IMR-90 (cell line): Measurements from ENCODE around the gene MYOZ3. TPM values are rescaled to one million over a fixed set of nuclear protein-coding genes. Genes with fewer than 3 reads are reported as not detected.

Experiments
- ATAC-seq: fragments of 200-7000 bp; cut with Tn5 transposase; 2 replicates; pipeline ENCODE4 v1.9.1; 2020; ENCODE audit warnings: low read depth, mild to moderate bottlenecking, moderate library complexity
- BruUV-seq: library from RNA; stranded (reverse); fragments of 400-500 nt; replicated peaks from 2 replicates; lab custom pipeline; 2021; lab: Mats Ljungman, UMichigan
- CTCF ChIA-PET: fragments of 300-600 bp; formaldehyde crosslinking; extraction: SDS; loops from one replicate; lab custom pipeline; 2021; ENCODE audit warnings: antibody characterized with exemption; lab: Yijun Ruan, JAX
- POLR2A ChIA-PET: fragments of 300-600 bp; sonication (Branson Sonifier 250); formaldehyde crosslinking; loops from one replicate; lab custom pipeline; 2022; ENCODE audit warnings: antibody characterized with exemption; ENCODE audit not compliant: unreplicated experiment; lab: Charles Lee
- DNase-seq: peaks from one replicate; pipeline ENCODE4 v3.0.0; 2013
- H2AFZ ChIP-seq: replicated peaks from 2 replicates; pipeline ENCODE3; 2013; ENCODE audit warnings: low read length, mild to moderate bottlenecking; ENCODE audit not compliant: poor library complexity
- H2AK5ac ChIP-seq: 2 replicates; pipeline ENCODE4 v1.6.1; 2013; ENCODE audit warnings: low read depth, low read length, inconsistent platforms
- H2AK9ac ChIP-seq: replicated peaks from 2 replicates; pipeline ENCODE3; 2013; ENCODE audit warnings: mild to moderate bottlenecking, low read depth, low read length, moderate library complexity; ENCODE audit not compliant: poor library complexity
- H2BK120ac ChIP-seq: 2 replicates; pipeline ENCODE4 v1.6.1; 2013; ENCODE audit warnings: low read depth, low read length, inconsistent platforms
- H2BK15ac ChIP-seq: 3 replicates; pipeline ENCODE4 v1.6.1; 2013; ENCODE audit warnings: low read depth, low read length, inconsistent platforms
- H2BK20ac ChIP-seq: 2 replicates; pipeline ENCODE4 v1.6.1; 2013; ENCODE audit warnings: low read depth, mild to moderate bottlenecking, inconsistent platforms, low read length, moderate library complexity
- H2BK5ac ChIP-seq: 2 replicates; pipeline ENCODE4 v1.6.1; 2013; ENCODE audit warnings: mild to moderate bottlenecking, low read depth, low read length, inconsistent platforms; ENCODE audit not compliant: poor library complexity, severe bottlenecking
- H3K14ac ChIP-seq: replicated peaks from 2 replicates; pipeline ENCODE4 v1.6.1; 2013; ENCODE audit warnings: low read depth, low read length, inconsistent platforms
- H3K18ac ChIP-seq: 2 replicates; pipeline ENCODE4 v1.6.1; 2013; ENCODE audit warnings: low read depth, low read length, control low read depth
- H3K23ac ChIP-seq: 2 replicates; pipeline ENCODE4 v1.6.1; 2013; ENCODE audit warnings: low read depth, low read length, inconsistent platforms
- H3K27ac ChIP-seq: 2 replicates; pipeline ENCODE4 v1.5.1; 2013; ENCODE audit warnings: mild to moderate bottlenecking, control low read depth, low read length; ENCODE audit not compliant: insufficient read depth
- H3K27me3 ChIP-seq: 2 replicates; pipeline ENCODE4 v1.6.1; 2013; ENCODE audit warnings: low read length; ENCODE audit not compliant: control insufficient read depth, insufficient read depth
- H3K36me3 ChIP-seq: 2 replicates; pipeline ENCODE4 v1.6.1; 2013; ENCODE audit warnings: low read length, mixed read lengths; ENCODE audit not compliant: control insufficient read depth, insufficient read depth
- H3K4ac ChIP-seq: 2 replicates; pipeline ENCODE4 v1.6.1; 2013; ENCODE audit warnings: low read depth, low read length, inconsistent platforms
- H3K4me1 ChIP-seq: 2 replicates; pipeline ENCODE4 v1.6.1; 2013; ENCODE audit warnings: low read length, mixed read lengths; ENCODE audit not compliant: control insufficient read depth, insufficient read depth
- H3K4me2 ChIP-seq: 2 replicates; pipeline ENCODE4 v1.6.1; 2013; ENCODE audit warnings: low read depth, mild to moderate bottlenecking, control low read depth, low read length, moderate library complexity
- H3K4me3 ChIP-seq: 2 replicates; pipeline ENCODE4 v1.5.1; 2013; ENCODE audit warnings: low read depth, mild to moderate bottlenecking, control low read depth, low read length, moderate library complexity; ENCODE audit not compliant: insufficient read depth
- H3K56ac ChIP-seq: 2 replicates; pipeline ENCODE4 v1.6.1; 2013; ENCODE audit warnings: low read length, inconsistent platforms; ENCODE audit not compliant: insufficient read depth; ENCODE audit errors: extremely low read depth
- H3K79me1 ChIP-seq, 2 experiments: 2 replicates each; pipeline ENCODE4 v1.6.1; 2013; ENCODE audit warnings: low read length in 2 of 2, inconsistent platforms in 1 of 2, low read depth in 1 of 2
- H3K9ac ChIP-seq: 2 replicates; pipeline ENCODE4 v1.6.1; 2013; ENCODE audit warnings: low read depth, low read length, control low read depth
- H3K9me1 ChIP-seq: 2 replicates; pipeline ENCODE4 v1.6.1; 2013; ENCODE audit warnings: low read length, inconsistent platforms; ENCODE audit not compliant: insufficient read depth
- H3K9me3 ChIP-seq: 2 replicates; pipeline ENCODE4 v1.6.1; 2013; ENCODE audit warnings: low read length; ENCODE audit not compliant: control insufficient read depth, insufficient read depth
- H4K20me1 ChIP-seq: 2 replicates; pipeline ENCODE4 v1.6.1; 2013; ENCODE audit warnings: low read length, inconsistent platforms; ENCODE audit not compliant: insufficient read depth
- H4K5ac ChIP-seq: 2 replicates; pipeline ENCODE4 v1.6.1; 2013; ENCODE audit warnings: mild to moderate bottlenecking, low read depth, low read length, control low read depth
- H4K8ac ChIP-seq, 2 experiments: 2 replicates each; pipeline ENCODE4 v1.6.1; 2013; ENCODE audit warnings: low read depth in 2 of 2, low read length in 2 of 2, control low read depth in 1 of 2, inconsistent platforms in 1 of 2
- H4K91ac ChIP-seq: 2 replicates; pipeline ENCODE4 v1.6.1; 2013; ENCODE audit warnings: low read depth, low read length, inconsistent platforms; ENCODE audit not compliant: insufficient read depth
- CHD1 ChIP-seq: IDR thresholded peaks from 2 replicates; pipeline ENCODE4 v1.6.1; 2012; ENCODE audit warnings: low read depth, low read length, improper control_type of control experiment
- ELK1 ChIP-seq: fragments of 150-350 bp; IDR thresholded peaks from 2 replicates; pipeline ENCODE4 v1.6.1; 2016; ENCODE audit warnings: low read depth, mild to moderate bottlenecking, low read length, moderate library complexity, borderline replicate concordance
- FOS ChIP-seq: fragments of 150-350 bp; IDR thresholded peaks from 2 replicates; pipeline ENCODE4 v1.6.1; 2016; ENCODE audit warnings: low read depth, low read length
- MAZ ChIP-seq: IDR thresholded peaks from 2 replicates; pipeline ENCODE4 v1.6.1; 2012; ENCODE audit warnings: low read depth, mild to moderate bottlenecking, low read length, improper control_type of control experiment, moderate library complexity, borderline replicate concordance
- POLR2A ChIP-seq: IDR thresholded peaks from 2 replicates; pipeline ENCODE4 v1.6.1; 2012; ENCODE audit warnings: mild to moderate bottlenecking, low read depth, low read length
- RAD21 ChIP-seq: IDR thresholded peaks from 2 replicates; pipeline ENCODE4 v1.6.1; 2012; ENCODE audit warnings: low read length, improper control_type of control experiment
- RCOR1 ChIP-seq: IDR thresholded peaks from 2 replicates; pipeline ENCODE4 v1.6.1; 2012; ENCODE audit warnings: mild to moderate bottlenecking, low read length, improper control_type of control experiment; ENCODE audit not compliant: insufficient replicate concordance
- RFX5 ChIP-seq: IDR thresholded peaks from 2 replicates; pipeline ENCODE4 v1.8.0; 2012; ENCODE audit warnings: low read depth, mild to moderate bottlenecking, low read length, moderate library complexity
- WGBS, 2 experiments: methylation state at CpG; one replicate each; pipeline versions ENCODE4 v1.1.5 to v1.1.7; 2013; ENCODE audit warnings: missing lambda C conversion rate in 2 of 2; ENCODE audit not compliant: insufficient read length in 1 of 2; ENCODE audit errors: extremely low coverage in 2 of 2; 5-methylcytosine and 5-hydroxymethylcytosine counted together
- dilution Hi-C: fragments of 300-500 bp; cut with HindIII; formaldehyde crosslinking; loops from one replicate; pipeline ENCODE4 v1.14.3; 2018; ENCODE audit warnings: low sequenced_read_pairs; ENCODE audit not compliant: unreplicated experiment
- in situ Hi-C: fragments of 300-500 bp; cut with MboI; formaldehyde crosslinking; loops from 3 replicates; pipeline ENCODE4 v1.14.3; 2019; ENCODE audit warnings: low sequenced_read_pairs, inconsistent platforms, mixed read lengths
- intact Hi-C: fragments of 100-400 bp; cut with micrococcal nuclease; formaldehyde crosslinking; loops from 2 replicates; pipeline ENCODE4 v1.10.0; 2022
- polyA plus RNA-seq, 3 experiments: library from polyadenylated mRNA; depleted of rRNA; stranded (reverse); fragments of >200 nt; gene quantifications; 2 replicates each; pipeline ENCODE4 v1.2.3, GENCODE V29; 2012; ENCODE audit warnings: low replicate concordance in 1 of 3
- total RNA-seq: library from RNA; depleted of rRNA; stranded (reverse); fragments of >200 nt; gene quantifications from 2 replicates; pipeline ENCODE4 v1.2.3, GENCODE V29; 2012
- TF ChIP-seq, protein P1 (sequence below): conservative IDR thresholded peaks from 2 replicates; pipeline ENCODE4 v1.5.1; 2012; ENCODE audit warnings: mild to moderate bottlenecking, low read depth, low read length, improper control_type of control experiment

MYOZ3 gene
- total and polyA plus RNA-seq, 2 of the 4 experiments (the other 2 are of a cell fraction) = under 0.01 to 0.24 TPM

GRCh38 chr5:150671509-150672236 is 10.6 kb downstream of the MYOZ3 start:
- WGBS, 2 experiments = 15% methylated on average over 6 of the region's 51 CpGs; no CpG with 5 or more reads in 1 of the 2 experiments
- POLR2A ChIA-PET = no interaction called here

More at GRCh38 chr5:150671509-150672236, 10.6 kb downstream of the MYOZ3 start:
- Histone ChIP-seq H3K4ac (peak overlapping the region; percentile 68; the same call in 1 of the 2 replicates), H2BK20ac (no peak overlapping the region), H4K8ac (peak overlapping the region; percentile 62 to 74; a peak in 3 of 4 replicates), H3K4me2 (peak overlapping the region; percentile 98), H3K18ac (peak overlapping the region; percentile 80), H3K9ac (peak overlapping the region; percentile 56), H4K91ac (peak overlapping the region; percentile 62; the same call in 1 of the 2 replicates), H3K4me3 (peak overlapping the region; percentile 49), H3K79me1 (no peaks in the 10 kb centered on the region), H2AK9ac (peak overlapping the region; percentile 66), H4K20me1 (no peaks in the 10 kb centered on the region), H3K23ac (peak overlapping the region; percentile 81; the same call in 1 of the 2 replicates), H3K27ac (no peak overlapping the region; the same call in 1 of the 2 replicates), H3K9me1 (peaks cover 8% of the 10 kb centered on the region), H3K27me3 (peaks cover 12% of the 10 kb centered on the region), H2BK5ac (no peak overlapping the region), H2AK5ac (peak overlapping the region; percentile 57), H3K4me1 (peaks cover 13% of the 10 kb centered on the region), H2AFZ (peak overlapping the region; percentile 93), H3K14ac (no peak overlapping the region; the same call in 1 of the 2 replicates), H2BK15ac (0 out of 3 replicates have a peak overlapping the region, but pooled peaks have one; percentile 45), H4K5ac (peak overlapping the region; percentile 82), H3K36me3 (no peaks in the 10 kb centered on the region), H3K9me3 (no peaks in the 10 kb centered on the region), H2BK120ac (0 out of 2 replicates have a peak overlapping the region, but pooled peaks have one; percentile 16), H3K56ac (no peak overlapping the region)
- in situ Hi-C loops = no loop called here
- ATAC-seq (peak; percentile 8; the same call in 1 of the 2 replicates), DNase-seq (no peak)
- TF ChIP-seq ELK1 (no peak), MAZ (no peak), RFX5 (no peak), CHD1 (no peak), FOS (no peak), RAD21 (no peak), POLR2A (no peak), RCOR1 (no peak)
- TF ChIP-seq, protein P1, sequence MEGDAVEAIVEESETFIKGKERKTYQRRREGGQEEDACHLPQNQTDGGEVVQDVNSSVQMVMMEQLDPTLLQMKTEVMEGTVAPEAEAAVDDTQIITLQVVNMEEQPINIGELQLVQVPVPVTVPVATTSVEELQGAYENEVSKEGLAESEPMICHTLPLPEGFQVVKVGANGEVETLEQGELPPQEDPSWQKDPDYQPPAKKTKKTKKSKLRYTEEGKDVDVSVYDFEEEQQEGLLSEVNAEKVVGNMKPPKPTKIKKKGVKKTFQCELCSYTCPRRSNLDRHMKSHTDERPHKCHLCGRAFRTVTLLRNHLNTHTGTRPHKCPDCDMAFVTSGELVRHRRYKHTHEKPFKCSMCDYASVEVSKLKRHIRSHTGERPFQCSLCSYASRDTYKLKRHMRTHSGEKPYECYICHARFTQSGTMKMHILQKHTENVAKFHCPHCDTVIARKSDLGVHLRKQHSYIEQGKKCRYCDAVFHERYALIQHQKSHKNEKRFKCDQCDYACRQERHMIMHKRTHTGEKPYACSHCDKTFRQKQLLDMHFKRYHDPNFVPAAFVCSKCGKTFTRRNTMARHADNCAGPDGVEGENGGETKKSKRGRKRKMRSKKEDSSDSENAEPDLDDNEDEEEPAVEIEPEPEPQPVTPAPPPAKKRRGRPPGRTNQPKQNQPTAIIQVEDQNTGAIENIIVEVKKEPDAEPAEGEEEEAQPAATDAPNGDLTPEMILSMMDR = no peak
- no TSS peak for BruUV-seq
- CTCF ChIA-PET = no interaction called here
- dilution Hi-C loops = no loop called here
- intact Hi-C loops = no loop called here
